T follicular helper cell (primary cell): Measurements from ENCODE around the gene CFAP157.
A peak's percentile ranks its signal among the peaks of the same experiment; 100 is the strongest.

ENCODE experiments used
- DNase-seq: peaks from one replicate; pipeline ENCODE4 v3.0.0-alpha.2; 2020; ENCODE audit warnings: low read depth

Gene CFAP157

DNA sequence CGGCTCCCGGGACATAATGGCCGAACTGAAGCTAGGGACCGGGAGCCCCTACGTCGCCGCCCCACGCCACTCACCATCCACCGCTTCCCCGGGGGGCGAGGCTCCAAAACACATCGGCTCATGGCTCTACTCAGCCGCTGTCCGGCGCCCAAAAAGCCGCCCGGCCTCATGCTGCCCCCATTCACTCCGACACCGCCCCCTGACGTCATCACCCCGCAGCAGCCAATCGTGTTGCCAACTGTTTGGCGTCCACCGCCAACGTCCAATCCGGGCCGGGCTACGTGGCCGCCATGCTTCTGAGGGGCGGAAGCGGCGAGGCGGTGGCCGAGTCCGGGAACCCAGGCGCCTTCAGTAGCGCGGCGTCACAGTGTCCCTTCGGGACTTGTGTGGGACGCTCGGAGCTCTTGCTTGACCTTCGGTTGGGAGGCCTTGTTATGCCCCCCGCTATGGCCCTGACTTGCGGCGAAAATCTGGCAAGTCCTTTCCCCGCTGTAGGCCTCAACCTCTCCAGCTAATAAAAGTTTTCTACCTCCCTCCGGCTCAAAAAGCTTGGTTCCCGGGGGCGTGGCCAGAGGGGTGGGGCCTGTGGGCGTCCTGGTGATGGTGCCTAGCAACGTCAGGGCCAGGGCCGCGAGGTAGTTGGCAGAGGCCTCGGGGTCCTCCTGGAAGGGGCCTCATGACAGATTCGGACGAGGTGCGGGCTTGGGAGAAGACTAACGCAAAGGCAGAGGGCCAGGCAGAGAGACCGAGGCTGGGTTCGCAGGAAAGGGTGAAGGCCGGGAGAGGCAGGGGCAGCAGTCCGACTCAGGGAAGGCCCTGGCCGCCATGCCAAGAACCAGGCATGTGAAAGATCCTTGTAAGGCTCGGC, 8.9 kb downstream of the CFAP157 start, which contains the start of the genes PTRH1 and TTC16:
Gene PTRH1 (minus strand): TSS at position 194 of the 868 bp plus-strand sequence. CDS start 24 bp downstream, at position 170.
Gene TTC16 (plus strand): TSS at position 610 of the 868 bp plus-strand sequence. CDS start 67 bp downstream, at position 677.
- peak; percentile 96 for DNase-seq

DNA sequence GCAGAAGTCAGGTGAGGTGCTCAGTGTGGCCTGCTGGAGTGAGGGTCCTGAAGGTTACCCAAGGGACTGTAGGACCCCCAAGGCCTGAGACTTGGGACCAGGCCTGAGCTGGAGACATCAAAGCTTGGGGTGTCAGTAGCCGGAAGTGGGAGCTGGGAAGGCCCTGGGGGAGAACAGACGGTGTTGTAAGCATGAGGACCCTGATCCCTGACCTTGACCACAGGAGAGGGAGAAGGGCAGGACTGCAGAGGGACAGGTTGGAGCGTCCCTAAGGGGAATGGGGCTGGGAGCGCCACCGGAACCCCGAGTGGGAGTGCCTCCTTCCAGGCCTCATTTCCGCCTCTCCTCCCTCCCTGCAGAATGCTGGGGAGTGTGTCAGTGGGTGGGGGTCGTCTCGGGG, 9.6 kb downstream of the CFAP157 start:
- no peak for DNase-seq

DNA sequence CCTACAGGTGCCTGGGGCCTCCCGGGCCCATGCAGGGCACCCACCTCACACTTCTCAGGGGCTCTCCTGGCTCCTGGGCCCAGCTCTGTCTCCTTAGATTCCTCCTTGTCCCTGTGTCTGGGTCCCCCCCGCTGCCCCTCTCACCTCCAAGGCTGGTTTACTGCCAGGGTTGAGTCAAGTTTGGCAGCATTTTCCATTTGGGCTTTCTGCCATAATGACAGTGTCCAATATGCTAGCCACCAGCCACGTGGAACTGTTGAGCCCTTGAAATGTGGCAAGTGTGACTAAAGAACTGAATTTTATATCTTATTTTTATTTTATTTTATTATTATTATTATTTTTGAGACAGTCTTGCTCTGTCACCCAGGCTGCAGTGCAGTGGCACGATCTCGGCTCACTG, 11.0 kb downstream of the CFAP157 start:
- no peak for DNase-seq

DNA sequence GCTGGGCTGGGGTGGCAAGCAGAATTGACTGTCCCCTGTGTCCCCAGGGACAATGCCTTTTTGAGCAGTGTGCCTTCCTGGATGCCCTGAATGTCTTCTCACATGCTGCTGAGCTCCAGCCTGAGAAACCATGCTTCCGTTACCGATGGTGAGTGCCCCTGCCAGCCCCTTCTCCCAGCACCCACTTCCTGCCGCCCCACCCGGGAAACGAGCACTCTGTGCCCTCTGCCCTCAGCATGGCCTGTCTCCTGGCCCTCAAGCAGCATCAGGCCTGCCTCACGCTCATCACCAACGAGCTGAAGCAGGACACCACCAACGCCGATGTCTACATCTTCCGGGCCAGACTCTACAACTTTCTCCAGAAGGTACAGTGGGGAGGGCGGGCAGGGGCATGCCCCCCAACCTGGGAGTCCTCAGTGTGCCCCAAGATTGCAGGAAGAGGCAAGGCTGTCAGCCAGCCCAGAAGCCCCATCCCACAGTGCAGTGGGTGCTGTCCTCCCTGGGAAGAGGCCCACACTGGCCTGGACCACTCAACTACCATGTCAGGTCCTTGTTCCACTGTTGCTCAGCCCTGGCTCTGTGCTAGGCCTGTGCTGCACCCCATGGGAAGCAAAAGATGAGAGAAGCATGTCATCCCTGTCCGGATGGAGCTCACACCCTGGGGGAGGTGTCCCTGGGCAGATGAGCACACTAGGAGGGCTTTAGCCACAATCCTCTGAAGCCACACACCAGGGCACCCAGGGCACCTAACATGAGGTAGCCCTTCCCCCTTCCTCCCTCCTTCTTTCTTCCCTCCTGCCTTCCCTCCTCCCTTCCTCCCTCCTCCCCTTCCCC, 13.5 kb downstream of the CFAP157 start:
- DNase-seq = no peak

DNA sequence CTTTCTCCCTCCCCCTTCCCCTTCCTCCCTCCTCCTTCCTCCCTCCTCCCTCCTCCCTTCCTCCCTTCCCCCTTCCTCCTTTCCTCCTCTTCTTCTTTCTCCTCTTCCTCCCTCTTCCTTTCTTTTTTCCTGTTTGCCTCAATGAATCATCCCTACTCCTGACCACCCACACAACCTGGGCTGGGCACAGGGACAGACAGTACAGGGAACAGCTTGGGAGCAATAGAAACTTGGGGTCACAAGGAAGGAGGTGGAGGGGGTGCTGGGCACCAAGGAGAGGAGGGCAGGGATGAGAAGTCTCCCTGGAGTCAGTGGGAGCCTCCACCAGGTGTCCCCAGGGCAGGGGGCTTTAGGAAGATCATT, 14.1 kb downstream of the CFAP157 start:
- DNase-seq = no peak

DNA sequence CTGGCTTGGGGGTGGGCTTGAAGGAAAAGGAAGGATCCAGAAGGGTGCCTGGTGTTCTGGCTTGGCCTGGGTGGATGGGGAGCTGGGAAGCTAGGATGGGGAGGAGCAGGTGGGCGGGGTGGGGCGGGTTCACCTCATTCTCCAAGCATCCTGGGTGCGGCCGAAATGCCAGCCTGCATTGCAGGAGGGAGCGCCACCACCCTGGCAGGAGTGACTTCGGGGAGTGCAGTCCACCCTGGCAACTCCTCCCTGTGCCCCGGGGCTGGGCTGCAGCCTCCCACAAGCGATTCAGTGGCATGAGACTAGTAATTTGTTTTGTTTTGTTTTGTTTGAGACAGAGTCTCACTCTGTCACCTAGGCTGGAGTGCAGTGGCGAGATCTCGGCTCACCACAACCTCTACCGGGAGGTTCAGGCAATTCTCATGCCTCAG, 14.6 kb downstream of the CFAP157 start:
- DNase-seq = no peak

DNA sequence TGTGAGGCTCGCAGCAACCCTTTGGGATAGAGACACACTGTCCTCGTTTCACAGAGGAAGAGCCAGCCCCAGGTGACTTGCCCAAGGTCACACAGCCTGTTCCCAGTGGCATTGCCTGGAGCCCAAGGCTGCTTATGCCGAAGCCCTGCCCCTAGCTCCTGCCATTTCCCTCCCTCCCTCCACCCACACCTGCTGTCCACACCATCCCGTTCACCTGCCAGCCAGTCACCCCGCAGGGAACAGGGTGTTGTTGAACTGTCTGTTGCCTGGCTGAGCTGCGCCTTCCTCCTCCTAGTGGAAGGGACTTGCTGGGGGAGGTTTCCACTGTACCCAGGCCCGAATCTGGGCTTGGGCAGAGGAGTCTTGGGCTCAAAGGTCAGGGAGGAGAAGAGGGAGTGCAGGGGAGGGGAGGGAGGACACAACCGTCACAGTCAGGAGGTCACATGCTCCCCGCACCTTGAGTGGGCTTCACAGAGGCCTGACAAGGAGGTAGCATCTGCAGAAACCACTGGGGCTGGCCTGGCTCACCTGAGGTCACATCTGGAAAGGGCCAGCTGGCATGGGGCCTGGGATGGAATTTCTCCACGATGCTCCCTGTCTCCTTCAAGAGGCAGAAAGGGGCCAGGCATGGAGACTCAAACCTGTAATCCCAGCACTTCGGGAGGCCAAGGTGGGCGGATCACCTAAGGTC, 15.4 kb downstream of the CFAP157 start:
- no peak for DNase-seq

DNA sequence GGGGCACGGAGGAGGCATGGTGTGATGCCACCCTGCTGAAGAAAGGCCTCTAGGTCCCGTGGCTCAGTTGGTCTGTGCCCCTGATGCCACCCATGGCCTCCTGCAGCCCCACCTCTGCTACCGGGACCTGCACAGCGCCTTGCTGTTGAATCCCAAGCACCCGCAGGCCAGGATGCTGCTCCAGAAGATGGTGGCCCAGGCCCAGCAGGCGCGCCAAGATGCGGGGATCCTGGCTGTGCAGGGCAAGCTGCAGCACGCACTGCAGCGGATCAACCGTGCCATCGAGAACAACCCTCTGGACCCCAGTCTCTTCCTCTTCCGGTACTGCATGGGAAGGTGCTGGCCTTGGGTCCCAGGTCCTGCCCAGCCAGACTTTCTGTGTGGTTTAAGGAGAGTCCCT, 16.2 kb downstream of the CFAP157 start:
- no peak for DNase-seq

DNA sequence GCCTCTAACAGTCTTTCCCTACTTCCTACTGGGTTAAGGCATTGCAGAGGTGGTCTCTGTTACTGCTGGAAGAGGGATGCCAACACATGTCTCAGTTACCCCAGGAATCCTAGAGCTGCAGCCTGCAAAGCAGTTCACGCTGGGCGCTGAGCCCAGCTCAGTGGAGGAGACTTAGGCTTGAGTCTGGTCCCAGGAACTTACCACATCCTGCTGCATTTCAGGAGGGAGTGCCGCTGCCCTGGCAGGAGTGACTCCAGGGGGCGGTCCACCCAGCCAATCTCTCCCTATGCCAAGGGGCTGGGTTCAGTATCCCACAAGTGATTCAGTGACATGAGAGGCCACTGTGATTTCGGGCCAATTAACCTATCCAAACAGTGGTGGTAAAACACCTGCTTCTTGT, 16.7 kb downstream of the CFAP157 start:
- DNase-seq = no peak

DNA sequence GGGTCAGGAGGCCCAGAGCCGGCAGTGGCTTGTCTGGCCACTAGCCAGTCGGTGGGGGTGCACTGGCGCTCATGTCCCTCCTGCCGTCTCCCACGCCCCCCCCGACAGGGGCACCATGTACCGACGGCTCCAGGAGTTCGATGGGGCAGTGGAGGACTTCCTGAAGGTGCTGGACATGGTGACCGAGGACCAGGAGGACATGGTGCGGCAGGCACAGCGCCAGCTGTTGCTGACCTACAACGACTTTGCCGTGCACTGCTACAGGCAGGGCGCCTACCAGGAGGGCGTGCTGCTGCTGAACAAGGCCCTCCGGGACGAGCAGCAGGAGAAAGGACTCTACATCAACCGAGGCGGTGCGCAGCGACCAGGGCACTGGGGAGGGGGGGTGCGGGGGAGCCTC, 17.2 kb downstream of the CFAP157 start:
- no peak for DNase-seq

DNA sequence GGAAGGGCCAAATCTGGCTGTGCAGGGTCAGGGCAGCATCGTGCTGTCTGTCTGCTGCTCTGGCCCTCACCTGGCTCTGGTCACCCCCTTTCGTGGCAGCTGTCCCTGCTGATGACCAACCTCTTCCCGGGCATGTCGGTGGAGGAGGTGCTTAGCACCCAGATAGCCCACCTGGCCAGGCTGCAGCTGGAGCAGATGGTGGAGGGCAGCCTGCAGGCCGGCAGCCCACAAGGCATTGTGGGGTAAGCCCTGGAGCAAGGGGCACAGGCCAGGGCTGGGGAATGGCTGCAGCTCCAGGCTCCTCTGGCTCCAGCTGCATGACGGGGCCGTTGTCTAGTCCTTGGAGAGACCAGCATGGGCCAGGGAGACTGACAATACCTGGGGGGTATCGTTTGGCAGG, 20.1 kb downstream of the CFAP157 start:
- DNase-seq = no peak

DNA sequence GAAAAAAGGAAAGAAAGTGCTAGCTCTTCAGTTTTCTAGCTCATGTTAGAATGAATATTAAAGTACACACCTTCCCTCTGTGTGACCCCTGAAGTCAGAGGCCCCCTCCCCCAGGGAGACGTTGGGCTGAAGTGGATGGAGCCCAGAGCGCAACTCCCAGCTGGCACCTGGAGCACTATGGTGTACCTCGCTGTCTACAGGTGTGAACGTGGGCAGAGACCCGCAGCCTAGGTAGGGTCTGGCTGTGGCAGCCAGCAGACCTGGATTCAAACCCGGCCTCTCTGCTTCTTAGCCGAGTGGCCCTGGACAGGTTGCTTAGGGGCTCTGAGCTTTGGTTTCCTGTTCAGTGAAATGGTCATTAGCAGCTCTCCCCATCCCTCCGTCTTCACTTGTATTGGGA, 22.0 kb downstream of the CFAP157 start:
- no peak for DNase-seq

DNA sequence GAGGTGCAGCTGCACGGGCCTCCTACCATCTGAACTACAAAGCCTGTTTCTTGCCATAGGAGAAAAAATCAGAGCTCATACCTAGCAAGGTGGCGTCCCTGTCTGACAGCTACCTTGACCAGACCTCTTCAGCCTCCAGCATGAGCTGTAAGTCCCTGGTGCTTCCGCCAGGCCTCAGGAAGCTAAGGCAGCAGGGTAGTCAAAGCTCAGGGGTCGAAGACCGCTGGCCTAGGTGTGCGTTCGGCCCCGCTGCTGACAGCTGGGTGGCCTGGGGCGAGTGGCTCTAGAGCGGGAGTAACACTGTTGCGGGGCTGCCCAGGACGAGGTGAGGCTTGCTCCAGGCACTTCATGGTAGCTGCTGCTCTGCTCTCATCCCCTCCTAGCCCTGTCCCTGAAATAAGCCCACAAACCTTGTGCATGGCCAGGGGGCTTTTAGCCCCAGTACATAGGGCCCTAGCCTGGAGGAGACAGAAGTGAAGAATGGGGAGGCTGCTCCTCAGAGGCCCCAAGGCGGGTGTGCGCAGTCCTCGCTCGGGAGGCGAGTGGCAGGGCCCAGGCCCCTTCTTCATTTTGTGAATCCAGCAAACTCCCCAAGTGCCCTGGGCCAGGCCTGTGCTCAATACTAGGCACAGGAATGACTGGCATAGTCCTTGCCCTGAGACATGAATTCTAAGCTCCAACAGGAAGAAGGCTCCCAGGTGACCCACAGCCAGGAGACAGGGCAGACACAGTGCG, 22.9 kb downstream of the CFAP157 start:
- DNase-seq = no peak

DNA sequence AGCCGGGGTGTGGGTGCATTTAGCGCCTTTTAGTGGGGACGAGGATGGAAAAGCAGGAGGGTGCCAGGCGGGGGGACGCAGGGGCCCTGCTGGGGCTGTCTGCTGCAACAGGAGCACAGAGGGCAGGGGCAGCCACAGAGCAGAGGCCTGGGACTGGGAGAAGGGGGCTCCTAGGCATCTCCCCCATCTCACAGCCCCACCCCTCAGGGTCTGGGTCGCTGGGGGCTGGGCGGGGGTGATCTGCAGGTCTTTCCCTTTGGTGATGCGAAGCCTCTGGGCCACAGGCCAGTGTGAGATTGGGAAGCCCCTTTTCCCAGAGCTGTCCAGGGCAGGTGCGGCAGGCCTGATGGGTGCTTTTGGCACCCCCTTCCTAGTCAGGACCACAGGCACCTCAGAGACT, 23.5 kb downstream of the CFAP157 start:
- no peak for DNase-seq

DNA sequence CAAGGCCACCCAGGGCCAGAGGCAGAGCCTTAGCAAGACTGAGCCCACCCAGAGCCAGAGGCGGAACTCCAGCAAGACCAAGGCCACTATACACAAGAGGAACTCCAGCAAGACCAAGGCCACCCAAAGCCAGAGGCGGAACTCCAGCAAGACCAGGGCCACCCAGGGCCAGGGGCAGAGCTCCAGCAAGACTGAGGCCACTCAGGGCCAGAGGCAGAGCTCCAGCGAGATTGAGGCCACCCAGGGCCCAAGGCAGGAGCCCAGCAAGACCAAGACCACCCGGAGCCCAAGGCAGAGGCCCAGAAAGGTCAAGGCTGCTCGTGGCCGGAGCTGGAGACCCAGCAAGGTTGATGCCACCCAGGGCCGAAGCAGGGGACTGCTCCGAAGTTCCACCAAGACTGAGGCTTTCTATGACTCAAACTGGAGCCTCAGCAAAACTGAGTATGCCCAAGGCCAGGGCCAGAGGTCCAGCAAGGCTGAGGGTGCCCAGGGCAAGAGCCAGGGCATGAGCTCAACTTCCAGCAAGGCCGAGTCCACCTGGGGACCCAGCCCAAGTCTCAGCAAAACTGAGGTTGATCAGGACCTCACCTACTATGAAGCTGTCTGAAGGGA, 24.1 kb downstream of the CFAP157 start:
- no peak for DNase-seq

DNA sequence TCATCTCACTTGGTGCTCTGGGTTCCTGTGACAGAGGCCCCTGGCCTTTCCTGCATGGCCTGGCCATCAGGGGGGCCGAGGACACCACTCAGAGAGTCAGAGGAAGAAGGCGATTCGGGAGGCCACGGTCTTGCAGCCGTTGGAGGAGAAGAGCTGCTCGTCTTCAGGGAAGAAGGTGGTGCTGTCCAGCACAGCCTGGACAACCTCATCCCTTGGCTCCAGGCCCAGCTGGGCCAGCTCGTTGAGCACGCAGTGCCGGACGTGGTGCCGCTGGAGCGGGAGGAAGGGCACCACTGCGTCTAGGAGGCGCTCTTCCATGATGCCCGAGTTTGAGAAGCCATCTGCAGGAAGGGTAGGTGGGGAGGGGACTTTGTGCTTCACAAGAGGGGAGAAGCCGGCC, 25.1 kb downstream of the CFAP157 start:
- no peak for DNase-seq

DNA sequence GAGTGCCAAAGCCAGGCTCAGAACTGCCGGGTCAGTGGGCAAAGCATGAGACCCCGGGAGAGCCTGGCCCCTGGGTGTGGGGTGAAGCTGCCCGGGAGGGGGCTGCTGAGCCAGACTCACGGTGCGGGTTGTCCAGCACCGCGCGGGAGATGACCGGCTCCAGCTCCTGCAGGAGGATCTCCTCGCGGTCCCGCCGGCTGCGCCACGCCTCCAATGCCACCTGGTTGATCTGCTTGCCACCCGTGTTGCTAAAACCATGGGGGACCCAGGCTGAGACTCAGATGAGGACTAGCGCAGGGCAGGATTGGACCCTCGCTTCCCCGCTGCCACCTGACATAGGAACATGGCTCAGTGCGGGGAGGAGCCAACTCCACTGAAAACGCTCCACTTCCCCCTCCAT, 25.7 kb downstream of the CFAP157 start:
- no peak for DNase-seq

DNA sequence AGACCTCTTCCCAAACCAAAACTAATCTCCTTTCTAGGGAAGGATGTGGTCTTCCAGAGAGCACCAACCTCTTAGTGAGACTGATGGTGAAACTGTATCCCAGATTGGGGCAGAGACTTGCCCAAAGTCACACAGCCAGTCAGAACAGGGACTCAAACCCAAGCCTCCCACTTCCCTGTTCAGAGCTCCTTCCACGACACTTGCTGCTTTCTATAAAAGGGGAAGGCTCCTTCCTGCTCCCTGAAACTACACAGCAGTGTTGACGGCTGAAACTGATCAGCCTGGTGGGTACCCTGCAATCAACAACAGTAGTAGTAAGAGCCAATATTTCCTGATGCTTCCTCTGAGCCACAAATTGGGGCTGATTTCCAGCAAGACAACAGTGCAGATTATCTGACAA, 26.8 kb downstream of the CFAP157 start:
- no peak for DNase-seq

DNA sequence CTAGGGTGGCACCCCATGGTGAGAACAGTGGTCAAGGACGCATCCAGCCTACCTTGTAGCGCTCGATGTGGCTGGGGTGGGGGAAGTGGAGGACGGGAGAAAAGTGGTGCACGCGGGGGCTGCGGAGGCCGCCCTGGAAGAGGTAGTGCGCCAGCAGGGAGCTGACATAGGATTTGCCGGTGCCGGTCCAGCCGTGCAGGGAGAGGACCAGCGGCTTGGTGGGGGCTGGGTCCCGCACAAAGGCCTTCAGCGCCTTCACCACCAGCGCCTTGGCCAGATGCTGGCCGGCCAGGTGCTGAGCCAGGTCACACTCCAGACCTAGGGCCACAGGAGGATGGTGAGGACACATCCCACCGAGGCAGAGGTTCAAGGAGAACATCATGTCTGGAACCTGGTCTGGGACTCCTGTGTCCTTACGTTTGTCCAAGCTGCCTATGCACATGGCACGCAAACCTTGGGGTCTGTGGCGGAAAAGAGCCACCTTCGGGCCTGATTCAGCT, 27.5 kb downstream of the CFAP157 start:
- DNase-seq = no peak

DNA sequence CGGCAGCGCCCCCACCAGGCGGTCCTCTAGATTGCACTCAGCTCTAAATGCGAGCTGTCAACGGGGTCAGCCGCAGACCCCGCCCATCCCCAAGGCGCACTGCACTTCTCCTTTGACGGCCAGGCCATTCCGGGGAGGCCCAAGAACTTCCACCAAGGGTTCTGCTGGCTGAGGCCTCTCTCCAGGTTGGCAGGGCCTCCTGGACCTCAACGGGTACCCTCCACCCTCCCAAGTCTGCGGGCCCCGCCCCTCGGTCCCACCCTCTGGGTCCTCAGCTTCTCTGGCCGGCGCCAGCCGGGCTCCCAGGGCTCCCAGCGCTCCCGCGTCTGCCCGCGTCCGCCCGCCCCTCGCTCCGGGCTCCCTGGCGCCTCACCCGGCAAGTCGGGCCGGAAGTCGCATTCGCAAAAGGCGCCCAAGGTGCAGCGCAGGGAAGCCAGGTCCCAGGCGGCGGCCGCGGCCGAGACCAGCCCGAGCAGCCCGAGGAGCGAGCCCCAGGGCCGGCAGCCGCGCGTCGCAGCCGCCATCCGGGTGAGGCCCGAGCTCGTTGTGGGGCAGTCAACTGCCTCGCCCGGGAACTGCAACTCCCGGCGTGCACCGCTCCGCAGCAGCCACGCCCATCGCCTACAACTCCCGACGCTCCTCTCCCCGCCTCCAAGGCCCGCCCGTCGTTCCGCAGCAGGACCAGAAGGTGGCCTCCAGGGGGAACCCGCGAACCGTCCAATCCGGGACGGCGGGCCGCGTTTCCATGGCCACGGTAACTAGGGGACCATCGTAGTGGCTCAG, 28.1 kb downstream of the CFAP157 start, which contains the start of gene TOR2A:
Gene TOR2A (minus strand): TSS at position 548 of the 783 bp plus-strand sequence. CDS start 24 bp downstream, at position 524.
- peak; percentile 99 for DNase-seq
